Measurements from ENCODE around the gene OTX1. TPM values are rescaled to one million over a fixed set of nuclear protein-coding genes. Genes with fewer than 3 reads are reported as not detected.
"Not testable (repeated sequence)": the region's sequence is repeated elsewhere in the genome, so short reads cannot be mapped to it uniquely, and the experiment has no call there.

The OTX1 gene
- total and polyA plus RNA-seq, 4 donors, result 0.08 to 0.44 TPM; not detected in 2

- WGBS (ENCODE audit: insufficient coverage), result 33% methylated on average over 2 of the region's 2 CpGs
- no peak overlapping the region for H3K27ac ChIP-seq (ENCODE audit: low read depth, low read length)
- peaks cover 64% of the 10 kb centered on the region for H3K27me3 ChIP-seq (ENCODE audit: control insufficient read depth, insufficient read depth, low read length)
Measured at GRCh38 chr2:63066838-63067237, 16.2 kb downstream of the OTX1 start.

DNA sequence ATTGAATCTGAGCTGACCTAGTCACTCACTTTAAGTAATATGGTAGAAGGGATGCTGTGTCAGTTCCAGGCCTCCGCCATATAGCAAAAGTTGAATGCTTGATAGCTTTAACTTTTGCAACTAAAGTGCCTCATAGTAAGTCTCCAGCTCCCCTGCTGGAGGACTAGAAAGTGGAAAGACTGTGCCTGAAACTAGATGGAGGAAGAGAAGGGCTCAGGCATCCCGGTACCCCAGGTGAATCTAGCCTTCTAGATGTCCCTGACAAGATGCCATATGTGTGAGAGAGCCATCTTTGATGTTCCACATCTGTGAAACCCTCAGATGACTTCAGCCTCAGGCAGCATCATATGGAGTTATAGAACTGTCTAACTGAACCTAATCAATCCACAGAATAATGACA is 21.0 kb downstream of the OTX1 start:
- DNase-seq (ENCODE audit: low read depth in 4 of 6, low spot score in 6 of 6), result no peak
- Histone ChIP-seq H3K36me3 (ENCODE audit: control insufficient read depth, insufficient read depth, low read length) (no peaks in the 10 kb centered on the region), H3K9me3 (ENCODE audit: control insufficient read depth, insufficient read depth, low read length) (no peaks in the 10 kb centered on the region), H3K4me1 (ENCODE audit: control insufficient read depth, insufficient read depth, low read length) (no peaks in the 10 kb centered on the region), H3K4me3 (ENCODE audit: low read depth, low read length) (no peak overlapping the region), H3K27ac (ENCODE audit: low read depth, low read length) (no peak overlapping the region), H3K27me3 (ENCODE audit: control insufficient read depth, insufficient read depth, low read length) (peaks cover 26% of the 10 kb centered on the region)
- WGBS (ENCODE audit: insufficient coverage), result 100% methylated on average over 1 of the region's 2 CpGs

More at GRCh38 chr2:63066838-63067237, 16.2 kb downstream of the OTX1 start:
- DNase-seq (ENCODE audit: low read depth in 4 of 6, low spot score in 6 of 6), result no peak
- H3K4me1 ChIP-seq (ENCODE audit: control insufficient read depth, insufficient read depth, low read length), result no peaks in the 10 kb centered on the region
- no peaks in the 10 kb centered on the region for H3K9me3 ChIP-seq (ENCODE audit: control insufficient read depth, insufficient read depth, low read length)
- no peak overlapping the region for H3K4me3 ChIP-seq (ENCODE audit: low read depth, low read length)
- no peaks in the 10 kb centered on the region for H3K36me3 ChIP-seq (ENCODE audit: control insufficient read depth, insufficient read depth, low read length)

DNA sequence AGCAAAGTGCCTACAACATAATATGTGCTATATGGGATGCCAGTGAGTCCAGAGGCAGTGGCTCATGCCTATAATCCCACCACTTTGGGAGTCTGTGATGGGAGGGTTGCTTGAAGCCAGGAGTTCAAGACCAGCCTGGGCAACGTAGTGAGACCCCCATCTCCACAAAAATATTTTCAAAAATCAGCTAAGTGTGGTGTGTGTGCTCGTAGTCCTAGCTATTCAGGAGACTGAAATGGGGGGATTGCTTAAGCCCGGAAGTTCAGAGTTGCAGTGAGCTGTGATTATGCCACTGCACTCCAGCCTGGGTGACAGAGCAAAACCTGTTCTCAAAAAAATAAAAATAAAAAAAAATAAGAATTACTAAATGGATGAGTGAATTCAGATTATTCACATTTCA is 23.4 kb downstream of the OTX1 start:
- peaks cover 8% of the 10 kb centered on the region for H3K27me3 ChIP-seq (ENCODE audit: control insufficient read depth, insufficient read depth, low read length)
- H3K9me3 ChIP-seq (ENCODE audit: control insufficient read depth, insufficient read depth, low read length), result no peaks in the 10 kb centered on the region
- no CpG with 5 or more reads among the region's 3 CpGs for WGBS (ENCODE audit: insufficient coverage)
- DNase-seq (ENCODE audit: low read depth in 4 of 6, low spot score in 6 of 6), result no peak
- no peak overlapping the region for H3K4me3 ChIP-seq (ENCODE audit: low read depth, low read length)
- no peaks in the 10 kb centered on the region for H3K4me1 ChIP-seq (ENCODE audit: control insufficient read depth, insufficient read depth, low read length)
- H3K27ac ChIP-seq (ENCODE audit: low read depth, low read length), result no peak overlapping the region
- H3K36me3 ChIP-seq (ENCODE audit: control insufficient read depth, insufficient read depth, low read length), result no peaks in the 10 kb centered on the region

- H3K36me3 ChIP-seq (ENCODE audit: control insufficient read depth, insufficient read depth, low read length); H3K4me3 ChIP-seq (ENCODE audit: low read depth, low read length); H3K9me3 ChIP-seq (ENCODE audit: control insufficient read depth, insufficient read depth, low read length); H3K27me3 ChIP-seq (ENCODE audit: control insufficient read depth, insufficient read depth, low read length); DNase-seq (ENCODE audit: low read depth in 4 of 6, low spot score in 6 of 6); H3K4me1 ChIP-seq (ENCODE audit: control insufficient read depth, insufficient read depth, low read length); H3K27ac ChIP-seq (ENCODE audit: low read depth, low read length): not testable (repeated sequence)
- 100% methylated on average over 1 of the region's 4 CpGs for WGBS (ENCODE audit: insufficient coverage)
Measured at GRCh38 chr2:63074399-63074798, 23.8 kb downstream of the OTX1 start.

DNA sequence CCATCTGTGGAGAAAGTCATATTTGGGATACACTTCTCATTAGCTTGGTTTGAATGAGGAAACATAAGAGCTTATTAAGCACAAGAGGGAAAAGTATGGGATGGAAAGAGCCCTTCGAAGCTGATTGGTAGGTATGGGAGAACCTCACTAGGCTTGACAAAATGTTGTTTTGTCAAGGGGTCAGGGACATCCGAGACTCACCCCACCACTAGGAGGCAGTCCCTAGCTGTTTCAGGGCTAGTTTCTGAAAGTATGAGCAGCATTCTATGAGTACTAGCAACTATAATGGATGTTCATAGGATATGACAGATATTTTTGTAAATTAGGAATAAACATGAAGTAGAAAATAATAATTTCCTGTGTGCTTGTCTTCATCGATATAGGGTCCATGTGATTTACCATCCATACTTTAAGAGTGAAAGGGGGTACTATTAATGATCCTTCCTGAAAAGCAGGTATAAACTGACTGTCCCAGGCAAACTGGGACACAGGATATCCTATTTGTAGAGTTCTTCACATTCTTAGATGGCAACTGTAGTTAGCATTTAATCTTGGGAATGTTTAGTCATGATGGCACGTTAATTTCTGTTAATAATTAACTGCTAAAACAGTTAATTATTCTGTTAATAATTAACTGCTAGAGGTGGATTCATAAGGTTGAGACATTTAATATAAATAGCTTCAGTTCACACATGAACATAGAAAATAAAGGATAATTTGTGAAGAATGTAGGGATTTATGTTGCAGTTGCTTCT is 28.4 kb downstream of the OTX1 start:
- no peaks in the 10 kb centered on the region for H3K9me3 ChIP-seq (ENCODE audit: control insufficient read depth, insufficient read depth, low read length)

GRCh38 chr2:63081404-63081803 is 30.8 kb downstream of the OTX1 start:
- no peak for DNase-seq (ENCODE audit: low read depth in 4 of 6, low spot score in 6 of 6)
- WGBS (ENCODE audit: insufficient coverage), result 89% methylated on average over 3 of the region's 4 CpGs
- Histone ChIP-seq H3K27ac (ENCODE audit: low read depth, low read length) (no peak overlapping the region), H3K27me3 (ENCODE audit: control insufficient read depth, insufficient read depth, low read length) (no peaks in the 10 kb centered on the region), H3K4me3 (ENCODE audit: low read depth, low read length) (no peak overlapping the region), H3K9me3 (ENCODE audit: control insufficient read depth, insufficient read depth, low read length) (no peaks in the 10 kb centered on the region), H3K36me3 (ENCODE audit: control insufficient read depth, insufficient read depth, low read length) (no peaks in the 10 kb centered on the region), H3K4me1 (ENCODE audit: control insufficient read depth, insufficient read depth, low read length) (no peaks in the 10 kb centered on the region)

More for the DNA sequence above, 28.4 kb downstream of the OTX1 start:
- Histone ChIP-seq H3K4me1 (ENCODE audit: control insufficient read depth, insufficient read depth, low read length) (no peaks in the 10 kb centered on the region), H3K27ac (ENCODE audit: low read depth, low read length) (no peak overlapping the region), H3K4me3 (ENCODE audit: low read depth, low read length) (no peak overlapping the region), H3K36me3 (ENCODE audit: control insufficient read depth, insufficient read depth, low read length) (no peaks in the 10 kb centered on the region), H3K27me3 (ENCODE audit: control insufficient read depth, insufficient read depth, low read length) (no peaks in the 10 kb centered on the region)
- 100% methylated on average over 1 of the region's 4 CpGs for WGBS (ENCODE audit: insufficient coverage)
- DNase-seq (ENCODE audit: low read depth in 4 of 6, low spot score in 6 of 6), result no peak

- no peaks in the 10 kb centered on the region for H3K9me3 ChIP-seq (ENCODE audit: control insufficient read depth, insufficient read depth, low read length)
- H3K27ac ChIP-seq (ENCODE audit: low read depth, low read length), result no peak overlapping the region
- no CpG with 5 or more reads among the region's 1 CpG for WGBS (ENCODE audit: insufficient coverage)
- H3K27me3 ChIP-seq (ENCODE audit: control insufficient read depth, insufficient read depth, low read length), result no peaks in the 10 kb centered on the region
- no peak for DNase-seq (ENCODE audit: low read depth in 4 of 6, low spot score in 6 of 6)
- no peaks in the 10 kb centered on the region for H3K36me3 ChIP-seq (ENCODE audit: control insufficient read depth, insufficient read depth, low read length)
- no peak overlapping the region for H3K4me3 ChIP-seq (ENCODE audit: low read depth, low read length)
- H3K4me1 ChIP-seq (ENCODE audit: control insufficient read depth, insufficient read depth, low read length), result no peaks in the 10 kb centered on the region
Measured at GRCh38 chr2:63086687-63087086, 36.1 kb downstream of the OTX1 start.

GRCh38 chr2:63092401-63092800 is 41.8 kb downstream of the OTX1 start:
- Histone ChIP-seq H3K27me3 (ENCODE audit: control insufficient read depth, insufficient read depth, low read length) (no peaks in the 10 kb centered on the region), H3K4me1 (ENCODE audit: control insufficient read depth, insufficient read depth, low read length) (no peaks in the 10 kb centered on the region), H3K9me3 (ENCODE audit: control insufficient read depth, insufficient read depth, low read length) (no peaks in the 10 kb centered on the region), H3K4me3 (ENCODE audit: low read depth, low read length) (no peak overlapping the region), H3K36me3 (ENCODE audit: control insufficient read depth, insufficient read depth, low read length) (no peaks in the 10 kb centered on the region), H3K27ac (ENCODE audit: low read depth, low read length) (no peak overlapping the region)
- WGBS (ENCODE audit: insufficient coverage), result 90% methylated on average over 1 of the region's 1 CpG
- no peak for DNase-seq (ENCODE audit: low read depth in 4 of 6, low spot score in 6 of 6)

DNA sequence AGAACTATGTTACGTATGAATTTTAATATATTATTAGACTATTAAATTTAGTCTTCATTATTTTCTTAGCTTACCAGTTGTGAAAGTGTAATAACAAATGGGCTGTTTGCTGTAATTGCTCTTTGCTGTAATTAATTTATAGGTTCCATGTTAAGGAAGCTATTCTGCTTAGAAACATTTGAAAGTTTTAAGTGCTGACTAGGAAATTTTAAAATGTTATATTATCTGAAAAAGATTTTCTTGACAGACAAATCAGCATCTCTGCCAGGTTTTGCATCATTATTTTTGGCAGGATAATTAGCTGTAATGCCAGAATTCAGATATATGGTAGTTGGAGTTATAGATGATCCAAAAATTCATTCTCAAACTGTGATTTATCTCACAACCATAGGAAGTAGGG is 42.2 kb downstream of the OTX1 start:
- no peaks in the 10 kb centered on the region for H3K4me1 ChIP-seq (ENCODE audit: control insufficient read depth, insufficient read depth, low read length)
- no peak overlapping the region for H3K27ac ChIP-seq (ENCODE audit: low read depth, low read length)
- no peaks in the 10 kb centered on the region for H3K27me3 ChIP-seq (ENCODE audit: control insufficient read depth, insufficient read depth, low read length)
- no peaks in the 10 kb centered on the region for H3K36me3 ChIP-seq (ENCODE audit: control insufficient read depth, insufficient read depth, low read length)
- no CpG with 5 or more reads among the region's 1 CpG for WGBS (ENCODE audit: insufficient coverage)
- no peak overlapping the region for H3K4me3 ChIP-seq (ENCODE audit: low read depth, low read length)
- peak in 1 of 6 donors; percentile 0 for DNase-seq (ENCODE audit: low read depth in 4 of 6, low spot score in 6 of 6)
- H3K9me3 ChIP-seq (ENCODE audit: control insufficient read depth, insufficient read depth, low read length), result no peaks in the 10 kb centered on the region

- Histone ChIP-seq H3K9me3 (ENCODE audit: control insufficient read depth, insufficient read depth, low read length) (no peaks in the 10 kb centered on the region), H3K4me3 (ENCODE audit: low read depth, low read length) (no peak overlapping the region), H3K27me3 (ENCODE audit: control insufficient read depth, insufficient read depth, low read length) (no peaks in the 10 kb centered on the region), H3K36me3 (ENCODE audit: control insufficient read depth, insufficient read depth, low read length) (no peaks in the 10 kb centered on the region), H3K4me1 (ENCODE audit: control insufficient read depth, insufficient read depth, low read length) (no peaks in the 10 kb centered on the region), H3K27ac (ENCODE audit: low read depth, low read length) (no peak overlapping the region)
- WGBS (ENCODE audit: insufficient coverage), result no CpG with 5 or more reads among the region's 1 CpG
- no peak for DNase-seq (ENCODE audit: low read depth in 4 of 6, low spot score in 6 of 6)
Measured at GRCh38 chr2:63093502-63093901, 42.9 kb downstream of the OTX1 start.

Measured in spinal cord (tissue), 10 donors.